Esophagus (tissue), 2 donors: ENCODE results near the gene MYO3B. TPM values are rescaled to one million over a fixed set of nuclear protein-coding genes. Genes with fewer than 3 reads are reported as not detected.

Experiments
- H3K27ac ChIP-seq, 2 donors: one replicate each; pipeline ENCODE4 v1.5.1; 2013; ENCODE audit warnings: low read depth in 2 of 2, mild to moderate bottlenecking in 2 of 2, inconsistent platforms in 1 of 2, low read length in 1 of 2, moderate library complexity in 1 of 2
- H3K27me3 ChIP-seq, 2 donors: one replicate each; pipeline ENCODE4 v1.6.1; 2013; ENCODE audit warnings: low read length in 2 of 2, control low read depth in 1 of 2, mild to moderate bottlenecking in 1 of 2; ENCODE audit not compliant: insufficient read depth in 2 of 2, control insufficient read depth in 1 of 2
- H3K36me3 ChIP-seq, 2 donors: one replicate each; pipeline ENCODE4 v1.6.1; 2013; ENCODE audit warnings: low read length in 1 of 2; ENCODE audit not compliant: control insufficient read depth in 2 of 2, insufficient read depth in 2 of 2
- H3K4me1 ChIP-seq, 2 donors: one replicate each; pipeline ENCODE4 v1.6.1; 2013; ENCODE audit warnings: low read length in 1 of 2; ENCODE audit not compliant: control insufficient read depth in 2 of 2, insufficient read depth in 2 of 2
- H3K4me3 ChIP-seq, 2 donors: one replicate each; pipeline ENCODE4 v1.5.1; 2013; ENCODE audit warnings: low read length in 2 of 2, mild to moderate bottlenecking in 2 of 2, low read depth in 1 of 2, moderate library complexity in 1 of 2
- H3K9me3 ChIP-seq, 2 donors: one replicate each; pipeline ENCODE4 v1.6.1; 2013; ENCODE audit warnings: mild to moderate bottlenecking in 2 of 2, low read depth in 1 of 2, low read length in 1 of 2, moderate library complexity in 1 of 2; ENCODE audit not compliant: control insufficient read depth in 2 of 2, insufficient read depth in 1 of 2
- WGBS, 2 donors: extraction: QIAGEN DNeasy Blood & Tissue Kit; methylation state at CpG; one replicate each; pipeline ENCODE4 v1.1.7; 2013; 5-methylcytosine and 5-hydroxymethylcytosine counted together
- polyA plus RNA-seq, 2 donors: library from polyadenylated mRNA; stranded (reverse); fragments of 200-250 nt; gene quantifications; one replicate each; pipeline ENCODE4 v1.2.3, GENCODE V29; 2013
- donor health status: healthy with polysubstance abuse.
- donor health status: Bipolar disorder and iron deficiency.

MYO3B gene
- polyA plus RNA-seq, 2 donors, result 0.08 to 0.11 TPM

DNA sequence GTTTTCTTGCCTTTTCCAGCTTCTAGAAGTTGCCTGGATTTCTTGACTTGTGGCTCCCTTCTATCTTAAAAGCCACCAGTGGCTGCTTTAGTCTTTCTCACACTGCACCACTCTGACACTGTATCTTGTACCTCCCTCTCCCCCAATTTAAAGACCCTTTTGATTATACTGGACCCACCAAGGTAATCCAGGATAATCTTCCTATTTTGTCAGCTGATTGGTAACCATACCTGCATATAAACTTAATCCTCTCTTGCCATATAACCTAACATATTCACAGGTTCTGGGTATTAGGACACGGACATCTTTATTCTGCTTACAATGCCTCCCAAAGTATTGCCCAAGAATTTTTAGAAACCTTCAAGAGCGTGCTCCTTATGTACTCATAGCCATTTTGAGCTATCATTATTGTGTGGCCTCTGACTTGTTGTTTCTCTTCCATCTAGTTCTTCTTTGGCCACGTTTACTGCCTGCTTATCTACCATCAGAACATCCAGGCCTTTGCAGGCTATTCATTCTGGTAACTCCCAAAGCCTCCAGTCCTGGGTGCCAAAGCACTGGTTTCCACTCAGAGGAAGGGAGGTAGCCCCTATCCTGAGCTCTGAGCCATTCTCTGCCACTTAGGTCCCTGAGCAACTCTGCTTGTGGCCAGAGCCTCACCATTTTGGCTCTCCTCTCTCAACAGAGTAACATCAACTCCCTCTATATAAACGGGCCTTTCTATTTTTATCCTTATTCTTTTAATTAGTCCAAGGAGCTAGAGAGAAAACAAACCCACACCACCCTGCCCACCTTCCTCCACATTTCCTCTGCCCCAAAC lies 70.8 kb downstream of the MYO3B start:
- no peak overlapping the region for H3K4me3 ChIP-seq
- WGBS, 2 donors, result 64 to 71% methylated on average over 4 of the region's 4 CpGs
- H3K4me1 ChIP-seq, result no peaks in the 10 kb centered on the region
- H3K36me3 ChIP-seq, result no peaks in the 10 kb centered on the region
- H3K27me3 ChIP-seq, result no peaks in the 10 kb centered on the region
- no peak overlapping the region for H3K27ac ChIP-seq
- no peaks in the 10 kb centered on the region for H3K9me3 ChIP-seq

DNA sequence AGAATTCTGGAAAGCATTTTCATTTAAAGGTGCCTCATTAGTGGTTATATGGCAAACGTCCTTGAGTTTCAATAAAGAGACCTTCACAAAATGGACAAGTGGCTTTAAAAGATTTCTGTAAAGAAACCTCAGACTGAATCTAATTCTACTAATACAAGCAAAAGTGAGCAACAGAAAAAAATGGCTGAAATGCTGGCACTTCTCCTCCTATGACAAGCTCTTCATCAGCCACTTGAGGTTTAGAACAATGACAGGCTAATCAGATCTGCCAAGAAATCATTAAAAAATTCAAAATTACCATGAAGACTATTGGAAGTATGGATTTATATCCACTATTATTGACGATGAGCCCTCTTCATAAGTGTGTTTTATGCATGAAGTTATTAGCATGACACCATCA lies 71.8 kb downstream of the MYO3B start:
- Histone ChIP-seq H3K27ac (no peak overlapping the region), H3K4me3 (no peak overlapping the region), H3K4me1 (no peaks in the 10 kb centered on the region), H3K9me3 (no peaks in the 10 kb centered on the region), H3K27me3 (no peaks in the 10 kb centered on the region), H3K36me3 (no peaks in the 10 kb centered on the region)
- 62 to 67% methylated on average over 2 of the region's 2 CpGs for WGBS, 2 donors

DNA sequence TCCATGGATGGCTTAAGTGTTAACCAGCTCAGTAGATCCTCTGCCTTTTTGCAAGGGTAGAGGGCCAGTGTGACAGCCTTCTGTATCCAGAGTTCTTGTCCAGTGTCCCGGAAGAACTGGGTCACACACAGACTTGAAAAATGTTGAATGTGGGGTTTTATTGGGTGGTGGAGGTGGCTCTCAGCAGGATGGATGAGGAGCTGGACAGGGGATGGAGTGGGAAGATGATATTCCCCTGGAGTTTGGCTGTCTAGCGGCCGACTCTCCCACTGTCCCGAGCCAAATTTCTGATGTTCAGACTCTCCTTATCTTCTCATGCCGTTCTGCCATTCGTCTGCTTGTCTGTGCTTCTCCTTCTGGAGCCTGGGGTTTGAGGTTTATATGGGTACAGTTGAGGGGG lies 72.6 kb downstream of the MYO3B start:
- Histone ChIP-seq H3K27ac (no peak overlapping the region), H3K9me3 (no peaks in the 10 kb centered on the region), H3K36me3 (no peaks in the 10 kb centered on the region), H3K4me1 (no peaks in the 10 kb centered on the region), H3K27me3 (no peaks in the 10 kb centered on the region), H3K4me3 (no peak overlapping the region)
- WGBS, 2 donors, result 87 to 96% methylated on average over 6 of the region's 6 CpGs

DNA sequence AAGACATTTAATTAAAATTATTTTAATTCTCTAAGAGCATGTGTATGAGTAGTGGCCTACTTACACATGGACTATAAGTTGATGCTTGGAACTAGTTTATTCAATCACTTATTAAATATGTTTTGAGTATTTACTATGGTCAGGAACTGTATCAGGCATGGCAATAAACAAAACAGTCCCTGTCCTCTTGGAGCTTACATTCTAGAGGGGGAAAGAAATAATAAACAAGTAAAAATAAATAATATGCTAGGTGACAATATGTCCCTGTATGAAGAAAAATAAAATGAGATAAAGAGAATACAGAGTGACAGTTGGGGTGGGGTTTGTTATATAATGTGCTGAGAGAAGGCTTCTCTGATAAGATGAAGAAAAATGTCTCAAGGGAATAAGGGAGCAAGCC lies 74.5 kb downstream of the MYO3B start:
- no peak overlapping the region for H3K27ac ChIP-seq
- H3K36me3 ChIP-seq, result no peaks in the 10 kb centered on the region
- H3K9me3 ChIP-seq, result no peaks in the 10 kb centered on the region
- H3K27me3 ChIP-seq, result no peaks in the 10 kb centered on the region
- no peak overlapping the region for H3K4me3 ChIP-seq
- H3K4me1 ChIP-seq, result no peaks in the 10 kb centered on the region

DNA sequence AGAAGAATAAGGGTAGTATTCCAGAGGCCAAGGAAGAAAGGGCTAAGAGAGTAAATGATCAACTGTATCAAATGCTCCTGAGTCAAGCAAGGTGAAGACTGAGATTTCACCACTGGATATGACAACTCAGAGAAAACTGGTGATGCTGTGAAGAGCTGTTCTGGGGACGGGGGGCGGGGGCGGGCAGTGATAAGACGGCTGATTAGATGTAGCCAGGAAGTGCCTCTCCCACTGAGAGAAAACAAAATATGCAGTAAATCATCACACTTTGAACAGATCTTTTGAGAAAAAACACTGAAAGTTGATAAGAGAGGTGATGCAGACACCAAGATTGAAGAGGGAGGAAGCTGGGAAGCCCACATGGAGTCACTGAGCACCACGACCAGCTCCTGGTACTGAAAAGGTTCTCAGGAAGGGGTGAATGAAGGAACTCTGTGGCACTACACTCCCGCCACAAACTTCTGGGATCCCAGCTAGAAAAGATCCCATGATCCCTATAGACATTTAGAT lies 75.8 kb downstream of the MYO3B start:
- H3K27ac ChIP-seq, result no peak overlapping the region
- no peaks in the 10 kb centered on the region for H3K27me3 ChIP-seq
- no peaks in the 10 kb centered on the region for H3K4me1 ChIP-seq
- no peaks in the 10 kb centered on the region for H3K9me3 ChIP-seq
- H3K36me3 ChIP-seq, result no peaks in the 10 kb centered on the region
- H3K4me3 ChIP-seq, result no peak overlapping the region
- WGBS, 2 donors, result 63 to 66% methylated on average over 6 of the region's 6 CpGs

DNA sequence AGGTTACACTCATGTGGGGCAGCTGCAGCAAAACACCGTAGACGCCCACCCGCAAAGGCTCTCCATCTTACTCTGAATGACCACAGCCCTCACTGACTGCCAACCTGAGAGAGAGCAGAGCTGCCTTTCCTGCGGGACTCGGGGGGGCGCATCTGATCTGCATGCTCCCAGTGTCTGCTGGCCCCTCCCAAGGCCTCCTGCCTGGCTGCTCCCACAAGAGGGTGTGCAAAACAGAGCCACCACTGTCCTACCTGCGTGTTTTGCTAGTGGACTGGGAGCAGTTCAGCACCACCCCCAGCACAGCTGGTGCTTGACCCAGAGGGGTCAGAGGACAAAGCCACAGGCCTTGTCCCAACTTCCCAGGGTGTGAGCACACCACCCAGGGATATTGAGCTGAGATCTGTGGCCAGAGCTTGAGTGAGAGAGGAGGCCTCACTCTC lies 76.4 kb downstream of the MYO3B start:
- WGBS, 2 donors, result 87 to 90% methylated on average over 7 of the region's 7 CpGs

DNA sequence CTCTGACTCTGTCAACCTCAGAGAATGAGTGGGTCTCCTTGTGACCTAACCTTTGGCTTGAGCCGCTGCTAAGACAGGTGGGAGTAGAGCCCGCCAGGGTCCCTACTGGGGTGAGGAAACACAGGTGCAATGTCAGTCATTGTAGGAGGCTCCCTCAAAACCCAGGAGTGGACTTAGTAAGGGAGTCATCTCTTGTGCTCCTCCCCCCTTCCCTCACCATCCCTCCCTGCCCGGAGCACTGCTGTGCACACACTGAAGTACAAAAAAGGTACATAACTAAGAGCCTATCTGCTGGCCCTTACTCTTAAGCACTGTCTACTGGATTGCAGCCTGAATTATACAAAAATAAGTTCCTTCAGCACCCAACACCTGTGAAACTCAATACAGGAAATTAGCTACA lies 77.2 kb downstream of the MYO3B start:
- no peak overlapping the region for H3K27ac ChIP-seq
- H3K27me3 ChIP-seq, result no peaks in the 10 kb centered on the region
- H3K4me3 ChIP-seq, result no peak overlapping the region
- no peaks in the 10 kb centered on the region for H3K36me3 ChIP-seq
- no peaks in the 10 kb centered on the region for H3K9me3 ChIP-seq
- WGBS, 2 donors, result 75 to 82% methylated on average over 3 of the region's 3 CpGs
- no peaks in the 10 kb centered on the region for H3K4me1 ChIP-seq

More for the DNA sequence above, 76.4 kb downstream of the MYO3B start:
- Histone ChIP-seq H3K4me3 (no peak overlapping the region), H3K36me3 (no peaks in the 10 kb centered on the region), H3K27ac (no peak overlapping the region), H3K4me1 (no peaks in the 10 kb centered on the region), H3K27me3 (no peaks in the 10 kb centered on the region), H3K9me3 (no peaks in the 10 kb centered on the region)

DNA sequence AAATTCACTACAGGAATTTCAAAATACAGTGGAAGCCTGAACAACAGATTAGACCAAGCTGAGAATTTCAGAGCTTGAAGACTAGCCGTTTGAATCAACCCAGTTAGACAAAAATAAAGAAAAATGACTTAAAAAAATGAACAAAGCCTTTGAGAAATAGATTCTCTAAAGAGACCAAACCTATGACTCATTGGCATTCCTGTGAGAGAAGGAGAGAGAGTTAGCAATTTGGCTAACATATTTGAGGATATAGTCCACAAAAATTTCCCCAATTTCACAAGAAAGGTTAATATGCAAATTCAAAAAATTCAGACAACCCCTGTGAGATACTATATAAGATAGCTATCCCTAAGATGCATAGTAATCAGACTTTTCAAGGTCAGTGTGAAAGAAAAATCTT lies 78.0 kb downstream of the MYO3B start:
- Histone ChIP-seq H3K4me3 (no peak overlapping the region), H3K27me3 (no peaks in the 10 kb centered on the region), H3K36me3 (no peaks in the 10 kb centered on the region), H3K4me1 (no peaks in the 10 kb centered on the region), H3K27ac (no peak overlapping the region), H3K9me3 (no peaks in the 10 kb centered on the region)
- WGBS, 2 donors, result 32 to 66% methylated on average over 1 of the region's 1 CpG

DNA sequence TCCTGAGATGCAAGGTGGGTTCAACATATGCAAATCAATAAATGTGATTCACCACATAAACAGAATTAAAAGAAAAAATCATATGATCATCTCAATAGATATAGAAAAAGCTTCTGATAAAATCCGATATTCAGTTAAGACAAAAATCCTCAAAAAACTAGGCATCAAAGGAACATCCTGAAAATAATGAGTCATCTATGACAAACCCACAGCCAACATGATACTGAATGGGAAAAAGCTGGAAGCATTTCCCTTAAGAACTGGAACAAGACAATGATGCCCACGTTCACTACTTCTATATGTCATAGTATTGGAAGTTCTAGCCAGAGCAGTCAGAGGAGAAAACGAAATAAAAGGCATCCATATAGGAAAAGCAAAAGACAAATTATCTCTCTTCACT lies 80.4 kb downstream of the MYO3B start:
- H3K4me3 ChIP-seq, result no peak overlapping the region
- 67 to 71% methylated on average over 3 of the region's 3 CpGs for WGBS, 2 donors
- H3K36me3 ChIP-seq, result no peaks in the 10 kb centered on the region
- H3K4me1 ChIP-seq, result no peaks in the 10 kb centered on the region
- no peaks in the 10 kb centered on the region for H3K27me3 ChIP-seq
- no peak overlapping the region for H3K27ac ChIP-seq
- H3K9me3 ChIP-seq, result no peaks in the 10 kb centered on the region

DNA sequence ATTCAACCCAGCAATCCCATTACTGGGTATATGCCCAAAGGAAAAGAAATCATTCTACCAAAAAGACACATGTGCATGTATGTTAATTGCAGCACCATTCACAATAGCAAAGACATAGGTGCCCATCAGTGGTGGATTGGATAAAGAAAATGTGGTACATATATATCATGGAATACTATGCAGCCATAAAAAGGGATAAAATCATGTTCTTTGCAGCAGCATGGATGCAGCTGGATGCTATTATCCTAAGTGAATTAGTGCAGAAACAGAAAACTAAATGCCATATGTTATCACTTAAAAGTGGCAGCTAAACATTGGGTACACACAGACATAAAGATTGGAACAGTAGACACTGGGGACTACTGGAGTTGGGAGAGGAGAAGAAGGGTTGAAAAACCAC lies 82.2 kb downstream of the MYO3B start:
- H3K27ac ChIP-seq, result no peak overlapping the region
- H3K27me3 ChIP-seq, result no peaks in the 10 kb centered on the region
- H3K4me3 ChIP-seq, result no peak overlapping the region
- H3K36me3 ChIP-seq, result no peaks in the 10 kb centered on the region
- no peaks in the 10 kb centered on the region for H3K9me3 ChIP-seq
- no peaks in the 10 kb centered on the region for H3K4me1 ChIP-seq
